Myocyte (in vitro differentiated cells): ENCODE data around the gene LVRN. TPM values are rescaled to one million over a fixed set of nuclear protein-coding genes. Genes with fewer than 3 reads are reported as not detected.

Experiments used
- total RNA-seq: library from RNA; depleted of rRNA; stranded (reverse); fragments of >200 nt; gene quantifications from 2 replicates; pipeline ENCODE4 v1.2.3, GENCODE V29; 2014

Gene LVRN
- total RNA-seq, 1 donor from 2014 or later = 0.88 TPM

Other genes with a start within 250 kb of the LVRN start
- 2.4 and 8.0 TPM in 2 replicates for gene CDO1, start 145.8 kb upstream of the LVRN start, total RNA-seq
- 65.5 and 66.7 TPM in 2 replicates for gene ATG12, start 120.9 kb upstream of the LVRN start, total RNA-seq
- gene AP3S1, start 120.5 kb upstream of the LVRN start, total RNA-seq = 202 and 296 TPM in 2 replicates
- gene ARL14EPL, start 70.0 kb downstream of the LVRN start, total RNA-seq = 0.35 and 0.47 TPM in 2 replicates
- 44.2 and 46.5 TPM in 2 replicates for gene COMMD10, start 122.5 kb downstream of the LVRN start, total RNA-seq